ENCODE data around the gene SEC24D. TPM values are rescaled to one million over a fixed set of nuclear protein-coding genes. Genes with fewer than 3 reads are reported as not detected.

The SEC24D gene
- total and polyA plus RNA-seq, 9 of the 15 experiments (the other 6 are each of a cell fraction or from before 2014, with no cell fraction given): 7.1 to 22.5 (median 11.3) TPM

DNA sequence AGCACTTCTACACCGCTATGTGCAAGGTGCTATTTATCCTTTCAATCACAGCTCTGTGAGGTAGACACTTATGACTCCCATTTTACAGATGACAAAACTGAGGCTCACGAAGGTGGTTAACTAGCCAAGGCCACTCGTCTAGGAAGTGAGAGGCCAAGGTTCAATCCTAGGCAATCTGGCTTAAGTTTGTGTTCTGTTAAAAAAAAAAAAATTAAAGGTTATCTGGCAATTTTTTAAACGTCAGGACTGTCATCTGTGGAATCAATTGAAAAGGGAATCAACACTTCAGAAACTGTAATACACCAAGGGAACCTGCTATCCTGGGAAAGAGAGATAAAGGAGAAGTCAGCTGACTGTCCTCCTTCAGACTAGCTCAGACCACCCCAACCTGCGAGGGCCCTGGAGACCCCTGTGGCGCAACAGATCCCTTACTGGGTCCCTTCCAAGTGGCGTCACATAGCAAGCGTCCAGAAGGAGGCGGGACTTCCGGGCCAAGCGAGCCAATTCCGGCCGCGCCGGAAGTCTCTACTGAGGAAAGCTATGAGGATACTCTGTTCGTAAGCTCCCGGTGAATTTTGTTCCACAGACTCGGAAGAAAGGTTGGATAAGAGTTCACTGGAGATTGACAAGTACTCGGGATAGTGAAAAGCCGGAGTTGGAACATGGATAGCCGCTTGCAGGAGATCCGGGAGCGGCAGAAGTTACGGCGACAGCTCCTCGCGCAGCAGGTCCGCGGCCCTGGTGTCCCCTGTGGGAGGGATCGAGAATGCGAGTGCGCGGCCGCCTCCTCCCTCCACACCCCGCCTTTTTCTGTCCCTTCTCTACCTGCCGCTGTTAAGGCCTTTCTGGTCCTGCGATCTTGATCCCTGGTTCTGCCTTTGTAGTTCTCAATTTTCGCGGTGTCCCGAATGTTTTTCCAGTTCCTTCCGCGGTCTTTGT, 150.8 kb downstream of the SEC24D start, which contains the start of gene METTL14 (continued):
- TF ChIP-seq, protein P1, sequence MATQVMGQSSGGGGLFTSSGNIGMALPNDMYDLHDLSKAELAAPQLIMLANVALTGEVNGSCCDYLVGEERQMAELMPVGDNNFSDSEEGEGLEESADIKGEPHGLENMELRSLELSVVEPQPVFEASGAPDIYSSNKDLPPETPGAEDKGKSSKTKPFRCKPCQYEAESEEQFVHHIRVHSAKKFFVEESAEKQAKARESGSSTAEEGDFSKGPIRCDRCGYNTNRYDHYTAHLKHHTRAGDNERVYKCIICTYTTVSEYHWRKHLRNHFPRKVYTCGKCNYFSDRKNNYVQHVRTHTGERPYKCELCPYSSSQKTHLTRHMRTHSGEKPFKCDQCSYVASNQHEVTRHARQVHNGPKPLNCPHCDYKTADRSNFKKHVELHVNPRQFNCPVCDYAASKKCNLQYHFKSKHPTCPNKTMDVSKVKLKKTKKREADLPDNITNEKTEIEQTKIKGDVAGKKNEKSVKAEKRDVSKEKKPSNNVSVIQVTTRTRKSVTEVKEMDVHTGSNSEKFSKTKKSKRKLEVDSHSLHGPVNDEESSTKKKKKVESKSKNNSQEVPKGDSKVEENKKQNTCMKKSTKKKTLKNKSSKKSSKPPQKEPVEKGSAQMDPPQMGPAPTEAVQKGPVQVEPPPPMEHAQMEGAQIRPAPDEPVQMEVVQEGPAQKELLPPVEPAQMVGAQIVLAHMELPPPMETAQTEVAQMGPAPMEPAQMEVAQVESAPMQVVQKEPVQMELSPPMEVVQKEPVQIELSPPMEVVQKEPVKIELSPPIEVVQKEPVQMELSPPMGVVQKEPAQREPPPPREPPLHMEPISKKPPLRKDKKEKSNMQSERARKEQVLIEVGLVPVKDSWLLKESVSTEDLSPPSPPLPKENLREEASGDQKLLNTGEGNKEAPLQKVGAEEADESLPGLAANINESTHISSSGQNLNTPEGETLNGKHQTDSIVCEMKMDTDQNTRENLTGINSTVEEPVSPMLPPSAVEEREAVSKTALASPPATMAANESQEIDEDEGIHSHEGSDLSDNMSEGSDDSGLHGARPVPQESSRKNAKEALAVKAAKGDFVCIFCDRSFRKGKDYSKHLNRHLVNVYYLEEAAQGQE (IDR thresholded peaks at IDR 0.05; ENCODE audit: borderline replicate concordance): no peak; the same call in 1 of the 2 replicates
- TF ChIP-seq, protein P1 (CRISPR knock-in tag; IDR thresholded peaks at IDR 0.05; ENCODE audit: low read depth): 0 out of 2 replicates have a peak, but pooled peaks have one; percentile 41
- TF ChIP-seq TARDBP (IDR thresholded peaks at IDR 0.05) (no peak), MECOM (CRISPR knock-in tag; IDR thresholded peaks at IDR 0.05) (no peak), SMAD1 (IDR thresholded peaks at IDR 0.05; ENCODE audit: low read depth, low read length, partially characterized antibody) (peak; percentile 71), ETV1 (tag; conservative IDR thresholded peaks at IDR 0.05; ENCODE audit: low read depth) (peak; percentile 40; the same call in 1 of the 2 replicates), PHF21A (IDR thresholded peaks at IDR 0.05; ENCODE audit: borderline replicate concordance, low read depth) (no peak), TBP (optimal IDR thresholded peaks at IDR 0.05; ENCODE audit: low read depth, low read length) (peak; percentile 50), ARID1B (IDR thresholded peaks at IDR 0.05) (0 out of 2 replicates have a peak, but pooled peaks have one; percentile 18), NFRKB (IDR thresholded peaks at IDR 0.05; ENCODE audit: low read depth) (no peak; the same call in 1 of the 2 replicates)
- TF ChIP-seq, protein P2, sequence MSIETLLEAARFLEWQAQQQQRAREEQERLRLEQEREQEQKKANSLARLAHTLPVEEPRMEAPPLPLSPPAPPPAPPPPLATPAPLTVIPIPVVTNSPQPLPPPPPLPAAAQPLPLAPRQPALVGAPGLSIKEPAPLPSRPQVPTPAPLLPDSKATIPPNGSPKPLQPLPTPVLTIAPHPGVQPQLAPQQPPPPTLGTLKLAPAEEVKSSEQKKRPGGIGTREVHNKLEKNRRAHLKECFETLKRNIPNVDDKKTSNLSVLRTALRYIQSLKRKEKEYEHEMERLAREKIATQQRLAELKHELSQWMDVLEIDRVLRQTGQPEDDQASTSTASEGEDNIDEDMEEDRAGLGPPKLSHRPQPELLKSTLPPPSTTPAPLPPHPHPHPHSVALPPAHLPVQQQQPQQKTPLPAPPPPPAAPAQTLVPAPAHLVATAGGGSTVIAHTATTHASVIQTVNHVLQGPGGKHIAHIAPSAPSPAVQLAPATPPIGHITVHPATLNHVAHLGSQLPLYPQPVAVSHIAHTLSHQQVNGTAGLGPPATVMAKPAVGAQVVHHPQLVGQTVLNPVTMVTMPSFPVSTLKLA (conservative IDR thresholded peaks at IDR 0.05): peak; percentile 63 to 78
- TF ChIP-seq, protein P3, sequence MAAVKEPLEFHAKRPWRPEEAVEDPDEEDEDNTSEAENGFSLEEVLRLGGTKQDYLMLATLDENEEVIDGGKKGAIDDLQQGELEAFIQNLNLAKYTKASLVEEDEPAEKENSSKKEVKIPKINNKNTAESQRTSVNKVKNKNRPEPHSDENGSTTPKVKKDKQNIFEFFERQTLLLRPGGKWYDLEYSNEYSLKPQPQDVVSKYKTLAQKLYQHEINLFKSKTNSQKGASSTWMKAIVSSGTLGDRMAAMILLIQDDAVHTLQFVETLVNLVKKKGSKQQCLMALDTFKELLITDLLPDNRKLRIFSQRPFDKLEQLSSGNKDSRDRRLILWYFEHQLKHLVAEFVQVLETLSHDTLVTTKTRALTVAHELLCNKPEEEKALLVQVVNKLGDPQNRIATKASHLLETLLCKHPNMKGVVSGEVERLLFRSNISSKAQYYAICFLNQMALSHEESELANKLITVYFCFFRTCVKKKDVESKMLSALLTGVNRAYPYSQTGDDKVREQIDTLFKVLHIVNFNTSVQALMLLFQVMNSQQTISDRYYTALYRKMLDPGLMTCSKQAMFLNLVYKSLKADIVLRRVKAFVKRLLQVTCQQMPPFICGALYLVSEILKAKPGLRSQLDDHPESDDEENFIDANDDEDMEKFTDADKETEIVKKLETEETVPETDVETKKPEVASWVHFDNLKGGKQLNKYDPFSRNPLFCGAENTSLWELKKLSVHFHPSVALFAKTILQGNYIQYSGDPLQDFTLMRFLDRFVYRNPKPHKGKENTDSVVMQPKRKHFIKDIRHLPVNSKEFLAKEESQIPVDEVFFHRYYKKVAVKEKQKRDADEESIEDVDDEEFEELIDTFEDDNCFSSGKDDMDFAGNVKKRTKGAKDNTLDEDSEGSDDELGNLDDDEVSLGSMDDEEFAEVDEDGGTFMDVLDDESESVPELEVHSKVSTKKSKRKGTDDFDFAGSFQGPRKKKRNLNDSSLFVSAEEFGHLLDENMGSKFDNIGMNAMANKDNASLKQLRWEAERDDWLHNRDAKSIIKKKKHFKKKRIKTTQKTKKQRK (IDR thresholded peaks at IDR 0.05; ENCODE audit: borderline replicate concordance, low read depth, low read length): no peak
